ENCODE results near the gene SUSD1.

DNA sequence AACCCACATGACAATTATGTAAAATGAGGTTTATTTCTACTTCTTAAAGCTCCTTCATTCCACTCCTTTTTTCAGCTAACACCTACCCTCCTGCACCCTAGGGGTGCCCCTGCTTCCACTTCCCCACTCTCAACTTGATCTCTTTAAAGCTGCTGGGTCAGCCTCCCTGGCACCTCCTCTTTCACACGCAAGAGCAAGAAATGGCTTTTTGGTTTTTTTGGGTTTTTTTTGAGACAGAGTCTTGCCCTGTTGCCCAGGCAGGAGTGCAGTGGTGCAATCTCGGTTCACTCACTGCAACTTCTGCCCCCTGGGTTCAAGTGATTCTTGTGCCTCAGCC lies 64.4 kb downstream of the SUSD1 start:
- TF ChIP-seq CEBPB (IDR thresholded peaks at IDR 0.05): no peak
- TF ChIP-seq, protein P1, sequence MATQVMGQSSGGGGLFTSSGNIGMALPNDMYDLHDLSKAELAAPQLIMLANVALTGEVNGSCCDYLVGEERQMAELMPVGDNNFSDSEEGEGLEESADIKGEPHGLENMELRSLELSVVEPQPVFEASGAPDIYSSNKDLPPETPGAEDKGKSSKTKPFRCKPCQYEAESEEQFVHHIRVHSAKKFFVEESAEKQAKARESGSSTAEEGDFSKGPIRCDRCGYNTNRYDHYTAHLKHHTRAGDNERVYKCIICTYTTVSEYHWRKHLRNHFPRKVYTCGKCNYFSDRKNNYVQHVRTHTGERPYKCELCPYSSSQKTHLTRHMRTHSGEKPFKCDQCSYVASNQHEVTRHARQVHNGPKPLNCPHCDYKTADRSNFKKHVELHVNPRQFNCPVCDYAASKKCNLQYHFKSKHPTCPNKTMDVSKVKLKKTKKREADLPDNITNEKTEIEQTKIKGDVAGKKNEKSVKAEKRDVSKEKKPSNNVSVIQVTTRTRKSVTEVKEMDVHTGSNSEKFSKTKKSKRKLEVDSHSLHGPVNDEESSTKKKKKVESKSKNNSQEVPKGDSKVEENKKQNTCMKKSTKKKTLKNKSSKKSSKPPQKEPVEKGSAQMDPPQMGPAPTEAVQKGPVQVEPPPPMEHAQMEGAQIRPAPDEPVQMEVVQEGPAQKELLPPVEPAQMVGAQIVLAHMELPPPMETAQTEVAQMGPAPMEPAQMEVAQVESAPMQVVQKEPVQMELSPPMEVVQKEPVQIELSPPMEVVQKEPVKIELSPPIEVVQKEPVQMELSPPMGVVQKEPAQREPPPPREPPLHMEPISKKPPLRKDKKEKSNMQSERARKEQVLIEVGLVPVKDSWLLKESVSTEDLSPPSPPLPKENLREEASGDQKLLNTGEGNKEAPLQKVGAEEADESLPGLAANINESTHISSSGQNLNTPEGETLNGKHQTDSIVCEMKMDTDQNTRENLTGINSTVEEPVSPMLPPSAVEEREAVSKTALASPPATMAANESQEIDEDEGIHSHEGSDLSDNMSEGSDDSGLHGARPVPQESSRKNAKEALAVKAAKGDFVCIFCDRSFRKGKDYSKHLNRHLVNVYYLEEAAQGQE (IDR thresholded peaks at IDR 0.05; ENCODE audit: low read depth): no peak
